HepG2 (cell line): ENCODE data around the gene SLC9C2. TPM values are rescaled to one million over a fixed set of nuclear protein-coding genes. Genes with fewer than 3 reads are reported as not detected.

Source experiments
- ATAC-seq: fragments of 200-7000 bp; cut with Tn5 transposase; 3 replicates; pipeline ENCODE4 v1.9.1; 2020; ENCODE audit warnings: mild to moderate bottlenecking, moderate library complexity
- BruUV-seq: library from RNA; stranded (reverse); fragments of 400-500 nt; replicated peaks from 2 replicates; lab custom pipeline; 2021; lab: Mats Ljungman, UMichigan
- CTCF ChIA-PET: fragments of 300-600 bp; formaldehyde crosslinking; extraction: SDS; loops from one replicate; lab custom pipeline; 2021; ENCODE audit warnings: low total read pairs, inconsistent platforms, low intra/inter-chr PET ratio; lab: Yijun Ruan, JAX
- POLR2A ChIA-PET: fragments of 350-600 bp; sonication (Branson Sonifier 250); formaldehyde crosslinking; loops from one replicate; lab custom pipeline; 2020; ENCODE audit warnings: antibody characterized with exemption, inconsistent platforms; lab: Yijun Ruan, JAX
- DNase-seq: peaks from one replicate; pipeline ENCODE4 v3.0.0-alpha.2; 2015; ENCODE audit warnings: low spot score
- FAIRE-seq: peaks from 3 replicates; lab custom pipeline; 2011; peaks lifted over from hg19 to GRCh38; lab: Jason Lieb, UNC
- H2AFZ ChIP-seq: one replicate; pipeline ENCODE4 v1.6.1; 2011; ENCODE audit warnings: low read length, inconsistent platforms
- H3K27ac ChIP-seq: fragments of 300-600 bp; 3 replicates; pipeline ENCODE4 v1.8.0; 2011; ENCODE audit warnings: mixed run types, mild to moderate bottlenecking, mixed read lengths, low read length, inconsistent platforms; ENCODE audit not compliant: insufficient read depth; ENCODE audit errors: extremely low read length
- H3K27me3 ChIP-seq, 2 experiments: fragments of 200-600 bp in 1 of 2; 2 replicates in 1 of 2; 3 replicates in 1 of 2; pipeline versions ENCODE4 v1.6.0 to v1.8.0; 2011; ENCODE audit warnings: low read length in 2 of 2, mild to moderate bottlenecking in 2 of 2, moderate library complexity in 2 of 2, inconsistent platforms in 1 of 2; ENCODE audit not compliant: insufficient read depth in 2 of 2, control insufficient read depth in 1 of 2
- H3K36me3 ChIP-seq, 2 experiments: fragments of 200-600 bp in 1 of 2; replicated peaks in 1 of 2; 2 replicates in 1 of 2; 3 replicates in 1 of 2; pipeline versions ENCODE4 v1.5.1 to v1.8.0; 2011; ENCODE audit warnings: low read length in 2 of 2, inconsistent platforms in 1 of 2; ENCODE audit not compliant: insufficient read depth in 2 of 2, control insufficient read depth in 1 of 2
- H3K4me1 ChIP-seq: 2 replicates; pipeline ENCODE4 v1.5.1; 2012; ENCODE audit warnings: low read length, inconsistent platforms; ENCODE audit not compliant: insufficient read depth
- H3K4me2 ChIP-seq: 2 replicates; pipeline ENCODE4 v1.6.0; 2011; ENCODE audit warnings: low read depth, low read length, inconsistent platforms
- H3K4me3 ChIP-seq, 3 experiments: fragments of 200-600 bp in 1 of 3; sonication (generic), shearing (Covaris generic) in 1 of 3; replicated peaks in 1 of 3; 2 replicates each; pipeline ENCODE4 v1.5.1; 2011 to 2016; ENCODE audit warnings: low read length in 3 of 3, inconsistent platforms in 2 of 3, low read depth in 2 of 3, mild to moderate bottlenecking in 2 of 3, control low read depth in 1 of 3, mixed read lengths in 1 of 3; ENCODE audit not compliant: insufficient read depth in 1 of 3
- H3K79me2 ChIP-seq: one replicate; pipeline ENCODE4 v1.6.1; 2011; ENCODE audit warnings: low read length, inconsistent platforms; ENCODE audit not compliant: insufficient read depth
- H3K9ac ChIP-seq: 2 replicates; pipeline ENCODE4 v1.6.0; 2011; ENCODE audit warnings: mild to moderate bottlenecking, low read depth, low read length, inconsistent platforms; ENCODE audit not compliant: insufficient read depth
- H3K9me3 ChIP-seq: 2 replicates; pipeline ENCODE4 v1.5.1; 2012; ENCODE audit warnings: mild to moderate bottlenecking, low read length
- H4K20me1 ChIP-seq: 2 replicates; pipeline ENCODE4 v1.6.0; 2011; ENCODE audit warnings: inconsistent platforms, mild to moderate bottlenecking, low read length, moderate library complexity; ENCODE audit not compliant: insufficient read depth
- ARID3A ChIP-seq: IDR thresholded peaks from 2 replicates; pipeline ENCODE4 v1.6.1; 2012; ENCODE audit warnings: low read depth, low read length, improper control_type of control experiment
- BORCS8-MEF2B ChIP-seq: sonication (generic); formaldehyde crosslinking; IDR thresholded peaks from 2 replicates; pipeline ENCODE4 v1.8.0; 2022; ENCODE audit warnings: mild to moderate bottlenecking, missing genetic modification reagents
- CEBPZ ChIP-seq: IDR thresholded peaks from 2 replicates; pipeline ENCODE4 v1.6.1; 2012; ENCODE audit warnings: low read length, improper control_type of control experiment
- FOXJ3 ChIP-seq: sonication (generic); formaldehyde crosslinking; IDR thresholded peaks from 2 replicates; pipeline ENCODE4 v1.4.0; 2020; ENCODE audit warnings: missing genetic modification reagents, mild to moderate bottlenecking, borderline replicate concordance
- MAZ ChIP-seq, 2 experiments: sonication (generic) in 1 of 2; formaldehyde crosslinking in 1 of 2; IDR thresholded peaks; 2 replicates each; pipeline versions ENCODE4 v1.5.0 to v1.6.1; 2012 to 2020; ENCODE audit warnings: low read depth in 2 of 2, mild to moderate bottlenecking in 2 of 2, borderline replicate concordance in 1 of 2, improper control_type of control experiment in 1 of 2, low read length in 1 of 2, missing genetic modification reagents in 1 of 2, moderate library complexity in 1 of 2
- MEIS2 ChIP-seq: sonication (generic); formaldehyde crosslinking; IDR thresholded peaks from 2 replicates; pipeline ENCODE4 v1.9.0; 2021; ENCODE audit warnings: mild to moderate bottlenecking, missing genetic modification reagents
- MYC ChIP-seq: sonication (generic); formaldehyde crosslinking; IDR thresholded peaks from 2 replicates; pipeline ENCODE4 v1.9.0; 2021; ENCODE audit warnings: missing genetic modification reagents, borderline replicate concordance
- NR2F1 ChIP-seq, 2 experiments: fragments of 450-650 bp in 1 of 2; formaldehyde crosslinking in 1 of 2; IDR thresholded peaks; 2 replicates each; pipeline versions ENCODE4 v1.5.0 to v1.6.1; 2016 to 2020; ENCODE audit warnings: mild to moderate bottlenecking in 1 of 2, missing compliant biosample characterization in 1 of 2, missing genetic modification reagents in 1 of 2, moderate library complexity in 1 of 2
- SP1 ChIP-seq, 2 experiments: fragments of 450-650 bp in 1 of 2; sonication (generic) in 1 of 2; formaldehyde crosslinking in 1 of 2; IDR thresholded peaks; 2 replicates each; pipeline versions ENCODE4 v1.4.0 to v1.6.1; 2016 to 2020; ENCODE audit warnings: missing genetic modification reagents in 1 of 2
- STAG1 ChIP-seq: sonication (generic); formaldehyde crosslinking; IDR thresholded peaks from 2 replicates; pipeline ENCODE4 v1.4.0; 2020; ENCODE audit warnings: missing genetic modification reagents
- TFE3 ChIP-seq: IDR thresholded peaks from 2 replicates; pipeline ENCODE4 v1.6.1; 2016
- ZNF180 ChIP-seq: sonication (generic); formaldehyde crosslinking; IDR thresholded peaks from 2 replicates; pipeline ENCODE4 v1.4.0; 2020; ENCODE audit warnings: low read depth, missing genetic modification reagents, borderline replicate concordance
- ZNF280B ChIP-seq: sonication (generic); formaldehyde crosslinking; IDR thresholded peaks from 2 replicates; pipeline ENCODE4 v1.5.0; 2020; ENCODE audit warnings: missing genetic modification reagents, mild to moderate bottlenecking, borderline replicate concordance
- ZNF354B ChIP-seq: sonication (generic); formaldehyde crosslinking; IDR thresholded peaks from 2 replicates; pipeline ENCODE4 v1.8.0; 2022; ENCODE audit warnings: mild to moderate bottlenecking, missing genetic modification reagents
- ZSCAN9 ChIP-seq: IDR thresholded peaks from 2 replicates; pipeline ENCODE4 v1.6.1; 2016; ENCODE audit warnings: borderline replicate concordance
- in situ Hi-C: cut with HindIII; loops from 2 replicates; pipeline ENCODE4 v1.10.0; 2017; ENCODE audit warnings: low pct_unique_long_range_greater_than_20kb; ENCODE audit not compliant: extremely low pct_ligation_motif_present
- intact Hi-C: fragments of 100-400 bp; cut with micrococcal nuclease; formaldehyde crosslinking; loops from one replicate; pipeline ENCODE4 v1.10.0; 2022; ENCODE audit not compliant: unreplicated experiment
- polyA plus RNA-seq, 8 experiments: library from polyadenylated mRNA; depleted of rRNA in 3 of 8; stranded (reverse) in 7 of 8; unstranded in 1 of 8; fragments of >200 nt; fragmentation: Illumina TruSeq in 4 of 8; extraction: Trizol in 4 of 8; gene quantifications; 2 replicates each; pipeline versions ENCODE4 v1.2.1 to v1.2.3, GENCODE V29; 2011 to 2016; ENCODE audit warnings: low read depth in 4 of 8, missing spikeins in 1 of 8, mixed read lengths in 1 of 8; ENCODE audit not compliant: insufficient read depth in 1 of 8
- total RNA-seq, 5 experiments: library from RNA; depleted of rRNA; stranded (reverse); fragments of >200 nt; fragmentation: Illumina TruSeq; extraction: Trizol; gene quantifications; 2 replicates each; pipeline ENCODE4 v1.2.3, GENCODE V29; 2016; ENCODE audit warnings: low read depth in 1 of 5

Gene SLC9C2
- total and polyA plus RNA-seq, 2 of the 13 experiments (the other 11 are each of a cell fraction or from before 2014, with no cell fraction given): 0.03 TPM; not detected in 1

DNA sequence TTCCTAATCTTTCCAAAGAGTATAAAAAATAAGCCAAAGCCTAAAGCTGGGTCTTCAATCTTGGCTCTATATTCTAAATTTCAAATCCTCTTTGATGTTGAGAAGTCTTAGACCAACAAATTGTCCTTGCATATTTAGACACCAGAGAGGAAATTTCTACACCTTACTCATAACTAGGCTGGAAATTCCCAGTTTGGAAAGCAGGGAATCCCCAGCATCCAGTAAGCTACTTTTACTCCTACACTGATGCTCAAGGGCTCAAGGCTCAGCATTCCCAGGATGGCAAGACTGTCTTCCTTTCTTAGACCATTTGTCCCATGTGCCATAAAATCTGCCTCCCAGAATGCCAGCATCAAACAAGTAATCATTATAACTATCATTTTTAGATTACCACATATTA lies 97.5 kb downstream of the SLC9C2 start:
- Histone ChIP-seq H3K27me3 (no peaks in the 10 kb centered on the region), H3K9ac (no peak overlapping the region), H3K4me1 (peaks cover 27% of the 10 kb centered on the region), H3K9me3 (no peaks in the 10 kb centered on the region), H3K4me2 (no peak overlapping the region), H3K79me2 (no peaks in the 10 kb centered on the region), H3K36me3 (no peaks in the 10 kb centered on the region), H2AFZ (no peak overlapping the region), H4K20me1 (no peaks in the 10 kb centered on the region), H3K4me3 (no peak overlapping the region), H3K27ac (no peak overlapping the region)
- POLR2A ChIA-PET: no interaction called here
- DNase-seq: no peak
- CTCF ChIA-PET: interaction anchor here (2.7 kb wide), 1 partner anchor 74 kb away, joined by 36 read pairs; no protein-coding TSS in a partner anchor
- no peak for ATAC-seq
- no peak for FAIRE-seq
- intact Hi-C loops: loop anchor here (10.0 kb wide), 1 partner anchor 761 kb away; no protein-coding TSS in a partner anchor
- no TSS peak for BruUV-seq
- in situ Hi-C loops: loop anchor here (5.0 kb wide), 1 partner anchor 73 kb away; no protein-coding TSS in a partner anchor
- TF ChIP-seq TFE3 (CRISPR knock-in tag) (no peak), FOXJ3 (CRISPR knock-in tag) (no peak), MAZ (IDR thresholded peaks at IDR 0.05; ENCODE audit: borderline replicate concordance, low read depth, low read length) (no peak), MAZ (CRISPR knock-in tag; IDR thresholded peaks at IDR 0.05; ENCODE audit: low read depth) (no peak), BORCS8-MEF2B (CRISPR knock-in tag) (no peak), ZSCAN9 (CRISPR knock-in tag) (no peak), NR2F1 (CRISPR knock-in tag; IDR thresholded peaks at IDR 0.05) (no peak), STAG1 (no peak), MEIS2 (CRISPR knock-in tag) (no peak), ARID3A (no peak), ZNF354B (no peak), SP1 (IDR thresholded peaks at IDR 0.05) (no peak), SP1 (CRISPR knock-in tag; IDR thresholded peaks at IDR 0.05) (no peak), CEBPZ (no peak), ZNF280B (CRISPR knock-in tag) (no peak), MYC (CRISPR knock-in tag) (no peak), ZNF180 (CRISPR knock-in tag) (no peak)
